Smooth muscle cell (in vitro differentiated cells): Measurements from ENCODE around the gene IL10RB. TPM values are rescaled to one million over a fixed set of nuclear protein-coding genes. Genes with fewer than 3 reads are reported as not detected.

Experiments
- DNase-seq: peaks from one replicate; lab custom pipeline; 2025; ENCODE audit not compliant: unreplicated experiment; lab: John Stamatoyannopoulos, UW
- H2AFZ ChIP-seq: fragments of 200-600 bp; sonication (generic); 2 replicates; pipeline ENCODE4 v1.6.0; 2016; ENCODE audit warnings: antibody characterized with exemption, low read depth, mild to moderate bottlenecking
- H3F3A ChIP-seq: fragments of 200-600 bp; sonication (generic); 2 replicates; pipeline ENCODE4 v1.6.0; 2017; ENCODE audit warnings: antibody characterized with exemption, low read depth
- H3K27ac ChIP-seq: fragments of 200-600 bp; sonication (generic); 2 replicates; pipeline ENCODE4 v1.5.1; 2016; ENCODE audit warnings: low read depth, mild to moderate bottlenecking
- H3K27me3 ChIP-seq: fragments of 200-600 bp; sonication (generic); 2 replicates; pipeline ENCODE4 v1.6.1; 2016; ENCODE audit warnings: low read depth, mild to moderate bottlenecking
- H3K36me3 ChIP-seq: fragments of 200-600 bp; sonication (generic); 2 replicates; pipeline ENCODE4 v1.5.1; 2016; ENCODE audit warnings: low read depth
- H3K4me1 ChIP-seq: fragments of 200-600 bp; sonication (generic); 2 replicates; pipeline ENCODE4 v1.5.1; 2016; ENCODE audit warnings: low read depth
- H3K4me2 ChIP-seq: fragments of 200-600 bp; sonication (generic); 2 replicates; pipeline ENCODE4 v1.6.0; 2016; ENCODE audit warnings: mild to moderate bottlenecking
- H3K4me3 ChIP-seq: fragments of 200-600 bp; sonication (generic); 2 replicates; pipeline ENCODE4 v1.5.1; 2016; ENCODE audit warnings: mild to moderate bottlenecking
- H3K79me2 ChIP-seq: fragments of 200-600 bp; sonication (generic); 2 replicates; pipeline ENCODE4 v1.6.0; 2016; ENCODE audit warnings: low read depth, mild to moderate bottlenecking
- H3K9ac ChIP-seq: fragments of 200-600 bp; sonication (generic); 2 replicates; pipeline ENCODE4 v1.6.0; 2016; ENCODE audit warnings: low read depth
- H3K9me3 ChIP-seq: fragments of 200-600 bp; sonication (generic); replicated peaks from 2 replicates; pipeline ENCODE4 v1.5.1; 2016; ENCODE audit warnings: low read depth
- H4K20me1 ChIP-seq: fragments of 200-600 bp; sonication (generic); 2 replicates; pipeline ENCODE4 v1.6.0; 2016; ENCODE audit warnings: low read depth
- WGBS: methylation state at CpG from one replicate; pipeline ENCODE4 v1.1.7; 2016; ENCODE audit warnings: low lambda C conversion rate; 5-methylcytosine and 5-hydroxymethylcytosine counted together
- polyA plus RNA-seq: library from polyadenylated mRNA; unstranded; fragments of >200 nt; fragmentation: Nextera tagmentation; extraction: Ambion mirVana; gene quantifications from 2 replicates; pipeline ENCODE4 v1.2.1, GENCODE V29; 2016
- total RNA-seq: library from RNA; depleted of rRNA; stranded (reverse); fragments of >200 nt; gene quantifications from 2 replicates; pipeline ENCODE4 v1.2.3, GENCODE V29; 2014
- TF ChIP-seq, protein P1 (sequence below): fragments of 200-600 bp; sonication (generic); IDR thresholded peaks from 2 replicates; pipeline ENCODE4 v1.5.1; 2017; ENCODE audit warnings: borderline replicate concordance, mild to moderate bottlenecking, antibody characterized with exemption; ENCODE audit not compliant: insufficient read depth, poor library complexity, severe bottlenecking

IL10RB gene
- total and polyA plus RNA-seq, 2 experiments from 2014 or later: 34.4 to 40.2 TPM

DNA sequence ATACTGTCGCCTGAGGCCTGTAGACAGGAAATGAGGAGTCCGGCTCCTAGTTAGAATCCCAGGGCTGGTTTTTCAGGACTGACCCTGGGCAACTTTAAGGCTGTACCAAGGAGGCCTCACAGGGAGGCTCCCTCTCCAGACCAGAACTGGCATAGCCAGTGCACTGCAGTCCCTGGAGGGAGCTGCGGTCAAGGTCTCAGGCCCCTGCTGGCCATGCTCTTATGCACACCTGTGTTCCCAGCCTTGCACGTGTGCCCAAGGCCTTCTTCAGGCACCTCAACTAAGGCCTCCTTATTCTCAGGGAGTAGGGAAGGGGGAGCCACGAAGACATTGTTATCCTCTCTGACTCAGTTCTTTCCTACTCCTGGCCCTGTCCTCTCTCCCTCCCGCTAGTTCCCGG is 36.6 kb downstream of the IL10RB start:
- H2AFZ ChIP-seq: no peak overlapping the region
- no peaks in the 10 kb centered on the region for H3K27me3 ChIP-seq
- DNase-seq: no peak
- H3K4me1 ChIP-seq: peaks cover 3% of the 10 kb centered on the region
- 87% methylated on average over 7 of the region's 7 CpGs for WGBS
- no peaks in the 10 kb centered on the region for H3K79me2 ChIP-seq
- no peaks in the 10 kb centered on the region for H3K9me3 ChIP-seq
- H3F3A ChIP-seq: no peaks in the 10 kb centered on the region
- TF ChIP-seq, protein P1, sequence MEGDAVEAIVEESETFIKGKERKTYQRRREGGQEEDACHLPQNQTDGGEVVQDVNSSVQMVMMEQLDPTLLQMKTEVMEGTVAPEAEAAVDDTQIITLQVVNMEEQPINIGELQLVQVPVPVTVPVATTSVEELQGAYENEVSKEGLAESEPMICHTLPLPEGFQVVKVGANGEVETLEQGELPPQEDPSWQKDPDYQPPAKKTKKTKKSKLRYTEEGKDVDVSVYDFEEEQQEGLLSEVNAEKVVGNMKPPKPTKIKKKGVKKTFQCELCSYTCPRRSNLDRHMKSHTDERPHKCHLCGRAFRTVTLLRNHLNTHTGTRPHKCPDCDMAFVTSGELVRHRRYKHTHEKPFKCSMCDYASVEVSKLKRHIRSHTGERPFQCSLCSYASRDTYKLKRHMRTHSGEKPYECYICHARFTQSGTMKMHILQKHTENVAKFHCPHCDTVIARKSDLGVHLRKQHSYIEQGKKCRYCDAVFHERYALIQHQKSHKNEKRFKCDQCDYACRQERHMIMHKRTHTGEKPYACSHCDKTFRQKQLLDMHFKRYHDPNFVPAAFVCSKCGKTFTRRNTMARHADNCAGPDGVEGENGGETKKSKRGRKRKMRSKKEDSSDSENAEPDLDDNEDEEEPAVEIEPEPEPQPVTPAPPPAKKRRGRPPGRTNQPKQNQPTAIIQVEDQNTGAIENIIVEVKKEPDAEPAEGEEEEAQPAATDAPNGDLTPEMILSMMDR: no peak
- H3K4me2 ChIP-seq: no peak overlapping the region
- H3K36me3 ChIP-seq: no peaks in the 10 kb centered on the region
- H3K9ac ChIP-seq: no peak overlapping the region
- H4K20me1 ChIP-seq: no peaks in the 10 kb centered on the region
- no peak overlapping the region for H3K4me3 ChIP-seq
- H3K27ac ChIP-seq: no peak overlapping the region

DNA sequence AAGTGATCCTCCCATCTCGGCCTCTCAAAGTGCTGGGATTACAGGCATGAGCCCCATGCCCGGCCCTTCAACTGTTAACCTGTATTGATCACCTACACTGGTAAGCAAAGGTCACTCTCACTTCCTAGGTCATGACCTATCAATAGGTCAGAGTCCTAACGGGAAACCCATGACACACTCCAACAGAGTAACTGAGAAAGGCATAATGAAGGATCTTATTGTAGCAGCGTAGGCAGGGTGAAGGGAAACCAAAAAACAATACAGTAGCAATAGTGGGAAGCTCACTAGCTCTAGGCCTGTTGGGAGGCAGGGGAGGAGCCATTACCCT is 39.1 kb downstream of the IL10RB start:
- H3K9ac ChIP-seq: no peak overlapping the region
- no peaks in the 10 kb centered on the region for H3F3A ChIP-seq
- no peak overlapping the region for H3K4me2 ChIP-seq
- H3K27ac ChIP-seq: no peak overlapping the region
- TF ChIP-seq, protein P1: no peak
- no peak overlapping the region for H2AFZ ChIP-seq
- no peaks in the 10 kb centered on the region for H3K9me3 ChIP-seq
- H3K4me3 ChIP-seq: no peak overlapping the region
- peaks cover 3% of the 10 kb centered on the region for H3K4me1 ChIP-seq
- no peaks in the 10 kb centered on the region for H3K79me2 ChIP-seq
- H4K20me1 ChIP-seq: no peaks in the 10 kb centered on the region
- H3K36me3 ChIP-seq: no peaks in the 10 kb centered on the region
- 98% methylated on average over 4 of the region's 4 CpGs for WGBS
- no peak for DNase-seq
- no peaks in the 10 kb centered on the region for H3K27me3 ChIP-seq

DNA sequence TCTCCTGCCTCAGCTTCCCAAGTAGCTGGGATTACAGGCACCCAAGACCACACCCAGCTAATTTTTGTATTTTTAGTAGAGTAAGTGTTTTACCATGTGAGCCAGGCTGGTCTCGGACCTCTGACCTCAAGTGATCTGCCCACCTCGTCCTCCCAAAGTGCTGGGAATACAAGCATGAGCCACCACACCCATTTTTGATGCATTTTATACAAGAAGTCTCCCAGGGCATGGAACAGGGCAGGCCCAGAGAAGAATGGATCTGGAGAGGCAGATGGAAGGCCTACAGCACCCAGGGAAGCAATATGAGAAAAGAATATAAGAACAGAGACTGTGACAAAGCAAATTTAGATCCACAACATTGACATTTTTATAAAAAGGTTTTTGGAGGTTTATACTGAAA is 39.8 kb downstream of the IL10RB start:
- Histone ChIP-seq H4K20me1 (no peaks in the 10 kb centered on the region), H3K79me2 (no peaks in the 10 kb centered on the region), H3F3A (no peaks in the 10 kb centered on the region), H3K9me3 (no peaks in the 10 kb centered on the region), H2AFZ (no peak overlapping the region), H3K4me3 (no peak overlapping the region), H3K4me2 (no peak overlapping the region), H3K36me3 (no peaks in the 10 kb centered on the region), H3K27ac (no peak overlapping the region), H3K27me3 (no peaks in the 10 kb centered on the region), H3K9ac (no peak overlapping the region), H3K4me1 (no peaks in the 10 kb centered on the region)
- WGBS: 97% methylated on average over 2 of the region's 2 CpGs
- TF ChIP-seq, protein P1: no peak
- no peak for DNase-seq

DNA sequence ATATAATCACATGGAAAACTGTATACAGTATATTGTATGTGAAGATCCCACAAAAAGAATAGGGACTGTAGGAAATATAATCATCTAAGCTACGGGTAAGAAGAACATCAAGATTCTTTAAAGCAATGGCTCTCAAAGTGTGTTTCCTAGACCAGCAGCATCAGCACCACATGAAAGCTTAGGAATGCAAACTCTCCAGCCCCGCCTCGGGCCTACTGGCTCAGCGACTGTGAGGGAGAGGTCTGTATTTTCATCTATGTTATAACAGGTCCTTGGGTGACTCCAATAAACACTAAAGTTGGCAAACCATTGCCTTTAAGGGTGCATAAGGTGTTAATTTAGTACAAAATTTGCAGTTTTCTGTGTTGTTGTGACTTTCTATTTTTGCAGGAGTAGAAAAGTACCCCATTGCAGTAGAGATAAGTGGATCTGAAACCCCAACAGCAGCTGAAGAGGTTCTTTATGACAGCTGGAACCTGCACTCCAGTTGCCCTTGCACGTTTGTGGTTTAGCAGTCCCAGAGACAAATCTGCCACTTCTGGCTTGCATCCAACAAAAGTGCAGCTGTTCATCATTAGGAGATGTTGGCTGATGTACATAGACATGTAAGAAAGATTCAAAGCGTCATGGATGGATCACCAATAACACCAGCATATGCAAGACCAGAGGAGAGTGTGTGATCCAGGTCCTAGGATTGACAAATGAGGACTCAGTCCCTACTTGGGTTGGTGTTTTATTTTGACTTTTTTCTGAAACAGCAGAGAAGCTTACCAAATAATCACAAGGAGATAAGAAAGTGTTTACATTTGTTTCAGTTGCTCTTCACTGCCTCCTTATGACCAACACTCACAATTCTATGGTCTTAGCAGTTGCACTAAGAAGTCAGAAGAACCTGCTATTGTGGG is 42.7 kb downstream of the IL10RB start:
- Histone ChIP-seq H3K4me3 (no peak overlapping the region), H3K79me2 (no peaks in the 10 kb centered on the region), H3K4me1 (peaks cover 10% of the 10 kb centered on the region), H3K9ac (no peak overlapping the region), H3K27me3 (no peaks in the 10 kb centered on the region), H3K27ac (no peak overlapping the region), H3K4me2 (no peak overlapping the region), H3K36me3 (no peaks in the 10 kb centered on the region), H3K9me3 (no peaks in the 10 kb centered on the region), H2AFZ (no peak overlapping the region), H4K20me1 (no peaks in the 10 kb centered on the region), H3F3A (no peaks in the 10 kb centered on the region)
- 40% methylated on average over 6 of the region's 6 CpGs for whole genome bisulfite sequencing
- no peak for DNase-seq
- TF ChIP-seq, protein P1: no peak
